Retina (tissue), 1 donor: ENCODE results near the gene ATP5ME.
"Not testable (repeated sequence)": the region's sequence is repeated elsewhere in the genome, so short reads cannot be mapped to it uniquely, and the experiment has no call there.

Experiments used
- DNase-seq: peaks from one replicate; pipeline ENCODE4 v3.0.0-alpha.2; 2016

ATP5ME gene, protein sequence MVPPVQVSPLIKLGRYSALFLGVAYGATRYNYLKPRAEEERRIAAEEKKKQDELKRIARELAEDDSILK

DNA sequence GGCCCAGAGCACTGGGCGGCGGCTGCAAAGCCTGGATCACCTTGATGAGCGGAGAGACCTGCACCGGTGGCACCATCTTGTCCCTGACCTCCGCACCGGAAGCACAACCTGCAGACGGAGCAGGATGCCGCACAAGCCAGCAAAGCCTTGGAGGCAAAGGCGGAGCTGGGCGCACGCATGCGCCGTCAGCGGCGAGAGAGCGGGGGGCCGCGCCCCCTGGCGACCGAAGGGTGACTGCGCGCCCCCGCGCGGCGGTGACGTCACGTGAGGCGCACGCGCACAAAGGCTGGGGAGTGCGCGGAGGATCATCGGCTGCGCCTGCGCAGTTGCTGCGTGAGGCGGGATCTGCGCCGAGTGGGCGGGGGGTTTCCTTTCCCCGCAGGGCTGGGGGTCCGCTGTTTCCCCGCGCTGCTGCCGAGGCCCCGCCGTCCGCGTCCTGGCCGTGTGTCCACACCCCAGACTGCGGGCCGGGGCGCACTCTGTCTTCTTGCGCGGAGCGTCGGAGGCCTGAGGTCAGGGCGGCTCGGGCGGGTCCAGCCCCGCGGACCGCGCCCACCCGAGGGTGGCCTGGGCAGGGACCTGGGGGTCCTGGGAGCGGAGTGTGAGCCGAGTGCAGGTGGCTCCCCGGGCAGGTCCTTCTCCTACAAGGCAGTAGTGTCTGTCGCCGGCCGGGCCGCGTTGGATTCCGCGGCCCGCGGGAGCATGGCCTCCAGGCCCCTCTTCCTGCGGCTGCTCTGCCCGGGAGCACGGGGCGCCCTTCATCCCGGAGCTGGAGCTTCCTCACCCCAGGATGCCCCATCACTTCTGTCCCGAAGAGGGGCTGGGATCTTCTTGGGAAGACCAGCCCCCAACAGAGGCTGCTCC is at the start of gene ATP5ME, which contains the start of gene MYL5:
ATP5ME (minus strand) TSS at position 105 of the 864 bp plus-strand sequence; CDS start at position 76, 29 bp downstream.
MYL5 (plus strand) TSS at position 371 of the 864 bp plus-strand sequence. CDS start 3,485 bp downstream, outside the sequence.
- DNase-seq = peak; percentile 99

DNA sequence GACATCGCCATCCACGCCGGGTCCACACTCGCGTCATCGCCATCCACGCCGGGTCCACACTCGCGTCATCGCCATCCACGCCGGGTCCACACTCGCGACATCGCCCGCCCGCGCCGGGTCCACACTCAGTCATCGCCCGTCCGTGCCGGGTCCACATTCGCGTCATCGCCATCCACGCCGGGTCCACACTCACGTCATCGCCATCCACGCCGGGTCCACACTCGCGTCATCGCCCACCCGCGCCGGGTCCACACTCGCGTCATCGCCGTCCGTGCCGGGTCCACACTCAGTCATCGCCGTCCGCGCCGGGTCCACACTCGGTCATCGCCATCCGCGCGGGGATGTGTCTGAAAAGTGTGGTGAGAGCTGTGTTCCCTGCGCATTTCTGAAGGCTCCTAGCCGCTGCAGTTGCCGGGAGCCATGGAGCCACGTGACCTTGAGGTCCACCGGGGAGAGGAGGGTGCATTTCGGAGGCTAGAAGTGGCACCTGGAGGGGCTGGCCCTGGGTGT is 48.8 kb upstream of the ATP5ME start:
- DNase-seq = no peak

DNA sequence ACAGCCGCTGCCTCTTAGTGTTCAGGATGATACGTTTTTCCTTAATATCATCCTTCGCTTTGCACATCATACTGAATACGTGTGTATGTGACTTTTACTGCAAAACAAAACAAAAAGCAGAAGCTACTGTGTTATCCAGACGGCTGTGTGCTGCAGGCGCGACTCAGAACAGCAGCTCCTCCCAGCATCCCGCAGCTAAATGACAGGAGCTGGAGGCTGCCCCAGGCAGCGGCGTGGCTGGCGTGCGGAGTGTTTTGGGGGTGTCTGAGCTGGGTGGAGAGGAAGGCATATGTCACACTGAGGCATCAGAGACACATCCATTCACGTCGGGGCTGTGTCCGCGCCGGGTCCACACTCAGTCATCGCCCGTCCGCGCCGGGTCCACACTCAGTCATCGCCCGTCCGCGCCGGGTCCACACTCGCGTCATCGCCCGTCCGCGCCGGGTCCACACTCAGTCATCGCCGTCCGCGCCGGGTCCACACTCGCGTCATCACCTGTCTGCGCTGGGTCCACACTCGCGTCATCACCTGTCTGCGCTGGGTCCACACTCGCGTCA is 48.2 kb upstream of the ATP5ME start:
- DNase-seq = no peak

DNA sequence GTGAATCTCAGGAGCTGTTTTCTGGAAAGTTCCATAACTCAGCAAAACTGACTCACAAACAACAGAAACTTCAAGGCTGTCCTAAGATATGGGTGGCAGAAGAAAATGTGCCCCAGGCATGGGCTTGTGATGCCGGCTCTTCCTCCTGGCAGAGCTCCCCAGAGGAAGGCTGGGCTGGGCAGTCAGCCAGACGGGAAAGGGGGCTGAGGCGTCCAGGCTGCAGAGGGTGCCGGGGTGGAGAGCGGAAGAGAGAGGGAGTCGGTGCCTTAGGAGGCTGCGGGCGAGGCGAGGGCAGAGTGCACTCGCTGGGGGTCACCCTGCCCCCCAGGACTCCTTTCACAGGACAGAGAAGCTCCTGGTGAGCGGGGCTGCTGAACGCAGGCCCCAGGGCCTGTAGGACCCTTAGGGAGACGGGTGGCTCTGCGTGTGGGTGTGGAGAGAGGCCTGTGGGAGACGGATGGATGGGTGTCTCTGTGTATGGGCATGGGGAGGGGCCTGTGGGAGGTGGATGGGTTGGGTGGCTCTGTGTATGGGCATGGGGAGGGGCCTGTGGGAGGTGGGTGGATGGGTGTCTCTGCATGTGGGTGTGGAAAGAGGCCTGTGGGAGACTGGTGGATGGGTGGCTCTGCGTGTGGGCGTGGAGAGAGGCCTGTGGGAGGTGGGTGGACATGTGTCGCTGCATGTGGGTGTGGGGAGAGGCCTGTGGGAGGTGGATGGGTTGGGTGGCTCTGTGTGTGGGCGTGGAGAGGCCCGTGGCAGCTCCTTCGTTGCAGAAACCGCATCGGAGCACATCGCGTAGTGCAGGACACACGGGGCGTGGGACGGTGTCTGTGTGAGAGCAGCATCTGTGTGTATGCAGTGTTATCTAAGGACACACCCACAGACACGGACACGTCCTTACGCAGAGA is 47.4 kb upstream of the ATP5ME start:
- no peak for DNase-seq

DNA sequence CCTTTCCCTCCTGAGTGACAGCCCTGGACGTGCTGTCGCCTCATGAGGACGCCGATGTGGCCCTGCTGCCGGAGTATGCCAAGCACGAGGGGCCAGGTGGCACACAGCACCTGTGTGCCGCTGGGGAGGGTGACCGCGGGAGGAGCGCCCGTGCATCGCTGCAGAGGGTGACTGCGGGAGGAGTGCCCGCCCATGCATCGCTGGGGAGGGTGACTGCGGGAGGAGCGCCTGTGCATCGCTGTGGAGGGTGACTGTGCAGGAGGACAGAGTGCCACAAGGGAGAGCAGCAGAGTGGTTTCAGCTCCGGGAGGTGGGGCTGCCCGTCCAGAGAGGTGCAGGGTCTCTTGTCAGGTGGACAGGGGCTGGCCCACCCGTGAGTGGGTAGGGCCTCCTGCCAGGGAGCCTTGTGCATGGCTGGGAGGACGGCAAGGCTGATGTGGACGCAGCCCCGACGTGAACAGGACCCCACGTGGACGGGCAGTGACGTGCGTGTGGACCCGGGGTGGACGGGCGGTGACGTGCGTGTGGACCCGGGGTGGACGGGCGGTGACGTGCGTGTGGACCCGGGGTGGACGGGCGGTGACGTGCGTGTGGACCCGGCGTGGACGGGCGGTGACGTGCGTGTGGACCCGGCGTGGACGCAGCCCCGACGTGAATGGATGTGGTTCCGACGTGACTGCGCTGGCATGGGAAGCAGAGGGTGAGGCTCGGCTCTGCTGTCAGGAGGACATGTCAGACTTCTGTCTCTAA is 46.2 kb upstream of the ATP5ME start:
- DNase-seq = no peak

DNA sequence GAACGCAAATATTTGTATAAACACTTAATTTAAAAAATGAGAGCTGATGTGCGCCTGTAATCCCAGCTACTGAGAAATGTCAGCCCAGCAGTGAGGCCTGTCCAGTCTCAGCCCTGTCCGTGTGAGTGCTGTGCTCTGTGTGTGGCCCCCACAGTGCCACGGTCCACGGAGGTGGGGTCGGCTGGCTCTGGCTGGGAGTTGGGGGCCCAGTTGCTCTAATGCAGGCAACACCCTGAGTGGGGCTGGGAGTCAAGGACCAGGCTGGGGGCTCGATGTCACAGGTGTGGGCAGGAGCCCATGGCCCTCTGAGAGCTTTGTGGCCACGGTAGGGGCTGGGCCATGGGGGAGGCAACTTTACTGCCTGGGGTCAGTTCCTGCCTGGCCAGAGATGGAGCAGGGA is 44.4 kb upstream of the ATP5ME start:
- DNase-seq = no peak

DNA sequence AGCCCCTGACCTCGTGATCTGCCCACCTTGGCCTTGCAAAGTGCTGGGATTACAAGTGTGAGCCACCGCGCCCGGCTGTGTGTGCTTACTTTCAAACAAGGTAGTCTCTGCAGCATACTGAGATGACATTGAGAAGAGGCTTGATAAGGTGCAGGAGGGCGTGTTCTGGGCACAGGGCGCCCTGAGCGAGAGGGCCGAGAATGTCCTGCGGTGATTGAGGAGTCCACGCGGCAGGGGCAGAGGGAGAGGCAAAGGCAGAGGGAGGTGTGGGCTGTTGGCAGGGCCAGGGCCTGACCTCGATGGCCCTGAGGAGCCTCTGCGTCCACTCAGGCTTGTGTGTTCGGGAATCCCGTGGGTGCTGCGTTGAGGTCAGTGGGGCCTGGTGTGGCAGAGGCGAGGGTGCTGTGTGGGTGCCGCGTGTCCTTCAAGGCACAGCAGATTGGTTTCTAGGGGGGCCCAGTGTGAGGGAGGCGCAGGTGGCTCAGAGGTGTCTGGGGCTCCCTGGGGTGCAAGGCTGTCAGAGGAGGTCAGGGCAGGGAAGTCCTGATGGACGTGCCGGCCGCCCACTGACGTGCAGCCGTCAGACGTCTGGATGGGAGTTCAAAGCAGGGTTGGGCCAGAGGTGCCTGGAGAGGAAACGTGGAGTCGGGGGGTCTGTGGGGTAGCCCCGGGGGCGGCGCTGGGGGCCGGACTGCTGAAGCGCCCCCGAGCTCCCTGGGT is 43.7 kb upstream of the ATP5ME start:
- peak; percentile 28 for DNase-seq

DNA sequence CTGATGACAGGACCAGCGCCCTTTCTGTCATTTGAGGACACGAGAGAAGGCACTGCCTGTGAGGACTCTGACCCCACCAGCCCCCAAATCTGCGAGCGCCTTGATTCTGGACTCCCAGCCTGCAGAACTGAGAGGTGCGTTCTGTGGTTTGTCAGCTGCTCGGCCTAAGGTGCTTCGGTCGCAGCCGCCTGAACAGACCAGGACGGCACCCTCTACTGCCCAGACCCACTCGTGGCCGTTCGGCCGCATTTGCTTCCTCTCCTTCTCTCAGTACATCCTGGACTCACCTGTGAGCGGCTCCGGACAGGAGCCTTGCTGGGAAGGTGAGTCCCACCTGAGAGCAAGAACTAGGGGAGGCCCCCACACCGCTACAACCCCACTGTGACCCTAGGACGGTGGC is 40.0 kb upstream of the ATP5ME start:
- DNase-seq = no peak

DNA sequence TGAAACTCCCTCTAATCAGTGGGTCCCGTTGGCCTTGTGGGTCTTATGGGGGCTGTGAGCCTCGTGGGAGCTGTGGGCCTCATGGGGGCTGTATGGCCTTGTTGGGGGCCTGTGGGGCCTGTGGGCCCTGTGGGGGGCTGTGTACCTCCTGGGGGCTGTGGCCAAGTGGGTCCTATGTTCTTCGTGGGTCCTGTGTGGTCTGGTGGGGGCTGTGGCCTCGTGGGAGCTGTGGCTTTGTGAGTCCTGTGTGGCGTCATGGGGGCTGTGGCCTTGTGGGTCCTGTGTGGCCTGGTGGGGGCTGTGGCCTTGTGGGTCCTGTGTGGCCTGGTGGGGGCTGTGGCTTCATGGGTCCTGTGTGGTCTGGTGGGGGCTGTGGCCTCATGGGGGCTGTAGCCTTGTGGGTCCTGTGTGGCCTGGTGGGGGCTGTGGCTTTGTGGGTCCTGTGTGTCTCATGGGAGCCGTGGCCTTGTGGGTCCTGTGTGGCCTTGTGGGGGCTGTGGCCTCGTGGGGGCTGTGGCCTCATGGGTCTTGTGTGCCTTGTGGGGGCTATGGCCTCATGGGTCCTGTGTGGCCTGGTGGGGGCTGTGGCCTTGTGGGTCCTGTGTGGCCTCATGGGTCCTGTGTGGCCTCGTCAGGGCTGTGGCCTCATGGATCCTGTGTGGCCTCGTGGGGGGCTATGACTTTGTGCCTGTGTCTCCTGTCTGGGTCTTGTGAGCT is 39.0 kb upstream of the ATP5ME start:
- DNase-seq = no peak

DNA sequence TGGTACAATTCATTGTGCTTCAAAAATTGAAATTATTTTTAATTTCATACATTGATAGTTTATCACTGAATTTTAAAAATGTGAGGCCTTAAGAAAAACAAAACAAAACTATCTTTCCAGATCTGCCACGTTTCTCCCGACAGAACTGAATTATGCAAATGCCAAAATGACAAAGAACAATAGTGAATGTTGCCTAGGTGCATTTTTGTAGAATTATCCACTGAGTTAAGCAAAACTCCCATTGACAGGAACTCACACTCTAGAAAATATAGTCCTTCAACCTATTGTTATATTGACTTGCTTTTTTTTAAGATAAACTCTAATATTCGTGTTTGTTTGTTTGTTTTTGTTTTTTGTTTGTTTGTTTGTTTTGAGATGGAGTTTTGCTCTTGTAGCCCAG is 38.0 kb upstream of the ATP5ME start:
- no peak for DNase-seq

DNA sequence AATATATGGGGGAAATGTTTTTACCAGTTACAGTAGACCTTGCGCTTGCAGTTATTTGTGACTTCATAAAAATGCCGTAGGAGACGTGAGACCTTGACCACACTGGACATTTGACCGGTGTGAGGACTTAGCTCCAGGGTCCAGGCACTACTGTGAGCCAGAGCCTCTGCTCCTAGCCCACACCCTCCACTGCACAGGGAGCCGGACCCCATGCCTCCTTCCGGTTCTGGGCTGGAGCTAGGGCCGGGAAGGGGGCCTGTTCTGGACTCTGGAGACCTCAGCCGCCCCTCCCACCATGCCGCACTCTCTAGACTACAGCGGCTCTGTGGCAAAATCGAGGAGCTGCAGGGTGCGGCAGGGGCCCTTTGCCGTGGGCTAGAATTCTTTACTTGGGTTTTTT is 36.8 kb upstream of the ATP5ME start:
- DNase-seq = no peak

DNA sequence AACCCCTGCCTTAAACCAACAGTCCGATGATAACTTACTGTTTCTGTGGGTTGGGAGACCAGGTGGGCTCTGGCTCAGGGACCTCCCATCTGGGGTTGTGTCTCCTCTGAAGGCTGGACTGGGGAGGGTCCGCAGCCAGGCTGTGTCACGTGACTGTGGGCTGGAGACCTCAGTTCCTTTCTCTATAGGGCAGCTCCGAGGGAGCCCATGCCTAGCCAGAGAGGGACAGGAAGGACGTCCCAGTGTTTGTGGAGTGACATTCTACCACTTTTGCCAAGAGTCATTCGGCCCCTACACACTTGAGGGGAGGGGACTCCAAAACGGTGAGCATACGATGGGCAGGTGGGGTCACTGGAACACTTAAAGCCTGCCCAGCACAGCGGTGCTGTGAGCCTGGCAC is 36.0 kb upstream of the ATP5ME start:
- no peak for DNase-seq

DNA sequence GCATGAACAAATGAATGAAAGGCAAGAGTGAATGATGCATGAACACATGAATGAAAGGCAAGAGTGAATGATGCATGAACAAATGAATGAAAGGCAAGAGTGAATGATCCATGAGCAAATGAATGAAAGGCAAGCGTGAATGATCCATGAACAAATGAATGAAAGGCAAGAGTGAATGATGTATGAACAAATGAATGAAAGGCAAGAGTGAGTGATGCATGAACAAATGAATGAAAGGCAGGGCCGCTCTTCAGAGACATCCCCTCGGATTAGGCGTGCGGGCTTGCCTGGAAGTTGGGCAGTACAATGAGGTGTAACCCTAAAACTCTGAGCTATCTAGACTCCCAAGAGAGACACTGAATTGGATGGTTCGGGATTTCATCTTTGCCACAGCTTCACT is 35.3 kb upstream of the ATP5ME start:
- DNase-seq = no peak

DNA sequence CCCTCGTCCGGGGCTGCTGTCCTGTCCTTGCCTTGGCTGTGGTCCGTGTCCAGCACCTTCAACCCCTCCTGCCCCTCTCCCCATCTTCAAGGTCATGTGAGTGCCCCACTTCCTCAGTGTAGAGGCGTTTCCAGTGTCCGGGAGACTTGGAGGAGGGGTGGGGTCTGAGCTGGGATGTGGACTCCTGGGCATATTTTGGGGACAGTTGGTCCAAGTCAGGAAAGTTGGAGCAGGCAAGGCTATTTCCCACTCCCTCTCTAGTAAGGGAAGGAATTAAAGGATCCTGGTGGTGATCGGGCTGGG is 34.5 kb upstream of the ATP5ME start:
- no peak for DNase-seq

DNA sequence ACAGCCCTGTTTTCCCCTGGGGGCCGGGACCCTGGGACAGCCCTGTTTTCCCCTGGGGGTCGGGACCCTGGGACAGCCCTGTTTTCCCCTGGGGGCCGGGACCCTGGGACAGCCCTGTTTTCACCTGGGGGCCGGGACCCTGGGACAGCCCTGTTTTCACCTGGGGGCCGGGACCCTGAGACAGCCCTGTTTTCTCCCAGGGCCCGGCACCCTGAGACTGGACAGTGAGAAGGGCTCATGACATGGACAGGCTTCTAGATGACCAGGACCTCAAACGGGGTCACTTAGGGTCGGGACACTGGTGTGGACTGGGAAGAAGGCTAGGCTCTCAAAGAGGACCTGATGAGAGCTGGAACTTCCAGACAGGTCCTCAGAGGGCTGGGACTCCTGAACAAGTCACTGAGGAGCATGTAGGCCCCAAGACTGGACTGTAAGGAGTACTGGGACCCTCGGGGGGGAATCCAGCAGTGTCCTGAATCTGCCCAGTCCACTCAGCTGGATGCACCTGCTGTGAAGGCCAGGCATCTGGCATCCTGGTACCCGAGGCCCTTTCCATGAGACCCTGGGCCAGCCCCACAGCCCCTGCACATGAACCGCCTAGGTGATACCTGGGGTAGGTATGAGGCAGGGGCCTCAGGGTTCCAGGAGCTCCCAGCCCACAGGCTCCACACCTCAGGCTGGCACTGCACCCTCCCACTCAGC is 34.0 kb upstream of the ATP5ME start:
- DNase-seq = no peak

DNA sequence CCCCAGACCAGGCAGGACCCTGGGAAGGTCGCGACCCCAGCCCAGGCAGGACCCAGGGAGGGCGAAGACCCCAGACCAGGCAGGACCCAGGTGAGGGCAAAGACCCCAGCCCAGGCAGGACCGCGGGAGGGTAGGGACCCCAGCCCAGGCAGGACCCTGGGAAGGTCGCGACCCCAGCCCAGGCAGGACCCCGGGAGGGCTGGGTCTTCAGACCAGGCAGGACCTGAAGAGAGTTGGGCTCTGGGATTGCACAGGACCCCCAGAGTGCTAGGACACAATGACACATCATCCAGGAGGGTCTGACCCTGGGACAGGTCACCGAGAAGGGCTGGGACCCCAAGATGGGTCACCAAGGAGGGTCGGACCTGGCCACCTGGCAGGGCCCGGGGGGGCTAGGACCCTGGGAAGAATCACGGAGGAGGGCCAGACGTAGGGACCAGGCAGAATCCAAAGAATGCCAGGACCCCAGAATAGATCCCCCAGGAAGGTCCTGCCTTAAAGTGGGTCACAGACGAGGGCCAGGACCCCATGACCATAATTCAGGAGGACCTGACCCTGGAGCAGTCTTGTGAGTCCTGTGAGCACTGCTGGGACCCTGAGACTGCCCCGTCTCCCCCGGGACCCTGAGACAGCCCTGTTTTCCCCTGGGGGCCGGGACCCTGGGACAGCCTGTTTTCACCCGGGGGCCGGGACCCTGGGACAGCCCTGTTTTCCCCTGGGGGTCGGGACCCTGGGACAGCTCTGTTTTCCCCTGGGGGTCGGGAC is 32.9 kb upstream of the ATP5ME start:
- DNase-seq = no peak

DNA sequence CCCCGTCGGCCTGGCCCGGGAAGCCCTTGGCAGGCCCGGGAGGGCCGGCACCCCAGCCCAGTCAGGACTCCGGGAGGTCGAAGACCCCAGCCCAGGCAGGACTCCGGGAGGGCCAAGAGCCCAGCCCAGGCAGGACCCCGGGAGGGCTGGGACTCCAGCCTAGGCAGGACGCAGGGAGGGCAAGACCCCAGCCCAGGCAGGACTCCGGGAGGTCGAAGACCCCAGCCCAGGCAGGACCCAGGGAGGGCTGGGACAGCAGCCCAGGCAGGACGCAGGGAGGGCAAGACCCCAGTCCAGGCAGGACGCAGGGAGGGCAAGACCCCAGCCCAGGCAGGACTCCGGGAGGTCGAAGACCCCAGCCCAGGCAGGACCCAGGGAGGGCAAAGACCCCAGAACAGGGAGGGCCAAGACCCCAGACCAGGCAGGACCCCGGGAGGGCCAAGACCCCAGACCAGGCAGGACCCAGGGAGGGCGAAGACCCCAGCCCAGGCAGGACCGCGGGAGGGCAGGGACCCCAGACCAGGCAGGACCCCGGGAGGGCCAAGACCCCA is 32.1 kb upstream of the ATP5ME start:
- not testable (repeated sequence) for DNase-seq

DNA sequence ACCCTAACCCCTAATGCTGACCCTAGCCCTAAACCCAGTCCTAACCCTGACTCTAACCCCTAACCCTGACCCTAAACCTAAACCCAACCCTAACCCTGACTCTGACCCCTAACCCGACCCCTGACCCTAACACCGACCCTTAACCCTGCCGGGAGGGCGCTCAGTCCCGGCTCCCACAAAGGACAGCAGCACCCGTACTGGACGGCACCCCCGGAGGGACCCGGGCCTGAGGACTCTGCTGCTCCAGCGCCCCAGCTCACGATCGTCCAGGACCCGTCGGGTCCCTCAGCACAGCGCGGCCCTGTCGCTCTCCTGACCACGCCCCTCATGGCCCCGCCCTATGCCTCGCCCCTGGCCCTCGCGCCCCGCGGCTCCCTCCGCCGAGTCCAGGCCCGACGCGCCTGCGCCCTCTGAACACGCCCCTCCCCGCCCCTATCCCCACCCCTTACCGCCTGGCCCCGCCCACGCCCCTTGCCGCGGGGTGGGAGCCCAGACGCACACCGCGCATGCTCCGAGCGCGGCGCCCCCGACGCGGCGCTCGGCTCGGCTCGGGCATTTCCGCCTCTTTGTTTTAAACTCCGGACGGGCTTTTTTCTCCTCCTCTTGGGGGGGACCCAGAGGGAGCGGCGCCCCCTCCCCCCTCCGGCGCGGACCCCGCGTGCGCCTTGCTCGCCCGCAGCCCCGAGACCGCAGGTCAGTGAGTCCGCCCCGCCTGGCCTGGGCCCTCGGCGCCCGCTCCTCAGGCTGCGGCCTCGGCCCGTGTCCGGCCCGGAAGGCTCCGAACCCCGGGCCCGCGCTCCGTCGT is 31.4 kb upstream of the ATP5ME start, which contains the start of gene PCGF3:
PCGF3 (plus strand) TSS at position 555 of the 805 bp plus-strand sequence. CDS start 27,849 bp downstream, outside the sequence.
- DNase-seq = peak; percentile 90
